Measurements from ENCODE around the gene PARD6B.
"Not testable (repeated sequence)": the region's sequence is repeated elsewhere in the genome, so short reads cannot be mapped to it uniquely, and the experiment has no call there.

Gene PARD6B

DNA sequence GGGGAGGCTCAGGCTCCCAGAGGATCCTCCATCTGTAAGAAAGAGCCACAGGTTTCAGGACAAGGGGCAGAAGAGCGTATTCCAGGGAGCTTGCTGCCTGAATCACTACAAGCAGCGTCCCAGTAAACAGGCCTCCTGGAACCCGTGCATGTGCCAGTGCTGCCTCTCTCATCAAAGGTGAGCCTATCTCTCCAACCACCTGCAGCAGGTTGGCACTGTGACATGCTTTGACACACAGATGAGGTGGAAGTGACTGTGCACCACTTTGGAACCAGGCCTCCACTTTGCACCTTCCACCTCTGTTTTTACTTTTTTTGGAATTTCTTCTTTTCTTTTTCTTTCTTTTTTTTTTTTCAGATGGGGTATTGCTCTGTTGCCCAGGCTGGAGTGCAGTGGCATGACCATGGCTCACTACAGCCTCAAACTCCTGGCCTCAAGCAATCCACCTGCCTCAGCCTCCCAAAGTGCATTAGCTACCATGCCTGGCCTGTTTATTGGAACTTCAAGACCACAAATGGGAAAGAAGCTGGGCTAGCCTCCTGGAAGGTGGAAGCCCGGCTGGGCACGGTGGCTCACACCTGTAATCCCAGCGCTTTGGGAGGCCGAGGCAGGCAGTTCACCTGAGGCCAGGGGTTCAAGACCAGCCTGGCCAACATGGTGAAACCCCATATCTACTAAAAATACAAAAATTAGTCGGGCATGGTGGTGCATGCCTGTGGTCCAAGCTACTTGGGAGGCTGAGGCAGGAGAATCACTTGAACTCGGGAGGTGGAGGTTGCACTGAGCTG is 27.5 kb upstream of the PARD6B start:
- not testable (repeated sequence) for DNase-seq (ENCODE audit: low read depth in 2 of 2)

DNA sequence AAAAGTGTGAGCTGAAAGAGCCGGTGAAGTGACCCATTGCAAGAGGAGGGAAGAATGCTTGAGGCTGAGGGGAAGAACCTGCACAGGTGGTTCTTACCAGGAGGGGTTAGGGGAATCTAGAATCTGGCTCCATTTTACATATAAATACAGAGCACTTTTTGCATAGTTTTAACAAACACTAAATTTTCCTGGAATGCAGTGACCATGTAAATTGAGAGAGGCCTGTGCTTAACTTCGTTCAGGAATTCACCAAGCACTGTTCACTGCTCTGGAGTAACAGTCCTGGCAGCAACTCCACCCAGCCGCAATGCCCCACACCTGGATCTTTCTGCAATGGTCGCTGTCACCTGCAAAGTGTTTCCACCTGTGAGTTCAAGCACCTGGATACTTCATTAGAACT is 26.9 kb upstream of the PARD6B start:
- no peak for DNase-seq (ENCODE audit: low read depth in 2 of 2)

DNA sequence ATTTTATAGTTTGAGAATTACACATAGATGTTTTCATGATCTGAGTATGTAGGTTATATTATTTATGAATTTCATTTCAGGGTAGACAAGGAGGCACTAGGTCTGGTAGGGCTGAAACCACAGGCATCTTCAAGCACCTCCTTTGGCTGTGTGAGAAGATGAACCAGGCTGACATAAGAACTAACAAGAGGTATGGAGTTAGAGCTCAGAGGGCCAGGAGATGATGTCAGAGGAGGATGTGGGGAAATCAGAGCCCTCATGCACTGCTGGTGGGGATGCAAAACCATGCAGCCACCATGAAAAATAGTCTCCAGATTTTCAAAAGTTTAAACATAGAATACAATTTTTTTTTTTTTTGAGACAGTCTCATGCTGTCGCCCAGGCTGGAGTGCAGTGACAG is 26.4 kb upstream of the PARD6B start:
- DNase-seq (ENCODE audit: low read depth in 2 of 2), result no peak

DNA sequence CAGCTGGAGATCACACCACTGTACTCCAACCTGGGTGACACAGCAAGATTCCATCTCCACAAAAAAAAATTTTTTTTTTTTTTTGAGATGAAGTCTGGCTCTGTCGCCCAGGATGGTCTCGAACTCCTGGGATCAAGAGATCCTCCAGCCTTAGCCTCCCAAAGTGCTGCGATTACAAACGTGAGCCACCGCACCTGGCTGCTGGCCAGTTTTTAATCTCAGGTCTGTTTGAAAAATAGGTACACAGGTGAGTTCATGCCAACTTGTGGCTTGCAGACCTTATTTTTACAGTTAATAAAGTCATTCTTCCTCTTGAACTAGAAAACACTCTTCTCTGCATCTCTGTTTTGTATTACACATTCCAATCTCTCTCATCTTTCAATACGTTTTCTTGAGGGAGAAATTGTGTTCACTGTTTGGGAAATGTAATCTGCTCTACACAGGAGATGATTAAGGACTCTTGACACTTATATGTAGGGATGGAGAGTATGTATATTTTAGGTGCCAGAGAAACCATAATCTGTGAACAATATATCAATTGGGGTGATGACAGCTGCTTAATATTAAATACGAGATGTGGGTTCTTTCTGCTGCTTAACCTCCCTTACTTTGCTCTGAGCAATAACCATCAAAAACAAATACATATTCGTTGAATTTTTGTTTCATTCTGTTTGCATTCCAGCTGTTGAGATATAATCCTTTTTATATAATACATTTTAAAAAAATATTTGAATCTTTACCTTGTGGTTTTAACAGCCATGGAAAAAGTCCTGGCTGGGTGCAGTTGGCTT is 22.3 kb upstream of the PARD6B start:
- DNase-seq (ENCODE audit: low read depth in 2 of 2), result no peak

DNA sequence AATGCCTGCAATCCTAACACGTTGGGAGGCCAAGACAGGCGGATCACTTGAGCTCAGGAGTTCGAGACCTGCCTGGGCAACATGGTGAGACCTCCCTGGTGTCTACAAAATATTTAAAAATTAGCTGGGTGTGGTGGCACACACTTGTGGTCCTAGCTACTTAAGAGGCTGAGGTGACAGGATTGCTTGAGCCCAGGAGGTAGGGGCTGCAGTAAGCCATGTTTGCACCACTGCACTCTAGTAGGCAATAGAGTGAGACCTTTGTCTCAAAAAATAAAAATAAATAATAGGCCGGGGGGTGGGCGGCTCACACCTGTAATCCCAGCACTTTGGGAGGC is 21.8 kb upstream of the PARD6B start:
- DNase-seq (ENCODE audit: low read depth in 2 of 2), result no peak

DNA sequence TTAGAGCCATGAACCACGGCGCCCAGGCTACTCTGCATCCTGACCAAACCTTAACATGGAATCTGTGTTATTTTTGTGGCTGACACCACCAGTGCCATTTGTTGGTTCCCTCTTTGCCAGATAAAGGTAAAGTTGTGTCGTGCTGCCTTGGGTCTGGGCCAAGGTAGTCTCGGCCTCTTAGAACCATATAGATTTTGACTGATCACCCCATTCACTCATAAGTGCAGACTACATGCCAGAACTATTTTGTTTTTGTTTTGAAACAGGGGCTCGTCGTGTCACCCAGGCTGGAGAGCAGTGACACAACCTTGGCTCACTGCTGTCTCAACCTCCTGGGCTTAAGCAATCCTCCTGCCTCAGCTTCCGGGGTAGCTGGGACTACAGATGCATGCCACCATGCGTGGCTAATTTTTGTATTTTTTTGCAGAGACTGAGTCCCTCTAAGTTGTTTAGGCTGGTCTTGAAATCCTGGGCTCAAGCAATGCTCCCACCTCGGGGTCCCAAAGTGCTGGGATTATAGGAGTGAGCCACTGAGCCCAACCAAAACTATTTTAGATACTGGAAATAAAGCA is 20.8 kb upstream of the PARD6B start:
- no peak for DNase-seq (ENCODE audit: low read depth in 2 of 2)

DNA sequence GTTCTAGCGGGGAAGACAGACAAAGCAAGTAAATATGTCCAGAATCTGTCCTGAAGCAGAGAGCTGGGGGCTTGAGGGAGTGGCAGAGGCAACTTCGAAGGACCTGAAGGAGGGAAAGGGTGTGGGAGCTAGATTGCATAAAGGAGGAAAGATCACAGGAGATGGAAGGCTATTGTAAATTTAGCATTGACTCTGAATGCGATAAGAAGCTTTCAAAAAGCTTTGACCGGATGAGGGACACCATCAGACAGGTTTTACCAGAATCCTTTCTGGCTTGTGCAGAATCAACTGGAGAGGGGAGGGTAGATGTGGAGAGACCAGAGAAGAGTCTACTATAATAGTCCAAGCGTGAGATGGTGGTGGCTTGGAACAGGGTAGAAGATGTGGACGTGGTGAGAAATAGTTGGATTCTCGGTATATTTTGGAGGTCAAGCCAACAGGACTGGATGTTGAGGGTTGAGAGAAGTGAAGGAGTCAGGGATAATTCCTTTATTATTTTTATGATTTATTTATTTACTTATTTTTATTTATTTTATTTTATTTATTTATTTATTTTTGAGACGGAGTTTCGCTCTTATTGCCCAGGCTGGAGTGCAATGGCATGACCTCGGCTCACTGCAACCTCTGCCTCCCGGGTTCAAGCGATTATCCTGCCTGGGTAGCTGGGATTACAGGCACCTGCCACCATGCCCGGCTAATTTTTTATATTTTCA is 20.1 kb upstream of the PARD6B start:
- DNase-seq (ENCODE audit: low read depth in 2 of 2), result no peak

DNA sequence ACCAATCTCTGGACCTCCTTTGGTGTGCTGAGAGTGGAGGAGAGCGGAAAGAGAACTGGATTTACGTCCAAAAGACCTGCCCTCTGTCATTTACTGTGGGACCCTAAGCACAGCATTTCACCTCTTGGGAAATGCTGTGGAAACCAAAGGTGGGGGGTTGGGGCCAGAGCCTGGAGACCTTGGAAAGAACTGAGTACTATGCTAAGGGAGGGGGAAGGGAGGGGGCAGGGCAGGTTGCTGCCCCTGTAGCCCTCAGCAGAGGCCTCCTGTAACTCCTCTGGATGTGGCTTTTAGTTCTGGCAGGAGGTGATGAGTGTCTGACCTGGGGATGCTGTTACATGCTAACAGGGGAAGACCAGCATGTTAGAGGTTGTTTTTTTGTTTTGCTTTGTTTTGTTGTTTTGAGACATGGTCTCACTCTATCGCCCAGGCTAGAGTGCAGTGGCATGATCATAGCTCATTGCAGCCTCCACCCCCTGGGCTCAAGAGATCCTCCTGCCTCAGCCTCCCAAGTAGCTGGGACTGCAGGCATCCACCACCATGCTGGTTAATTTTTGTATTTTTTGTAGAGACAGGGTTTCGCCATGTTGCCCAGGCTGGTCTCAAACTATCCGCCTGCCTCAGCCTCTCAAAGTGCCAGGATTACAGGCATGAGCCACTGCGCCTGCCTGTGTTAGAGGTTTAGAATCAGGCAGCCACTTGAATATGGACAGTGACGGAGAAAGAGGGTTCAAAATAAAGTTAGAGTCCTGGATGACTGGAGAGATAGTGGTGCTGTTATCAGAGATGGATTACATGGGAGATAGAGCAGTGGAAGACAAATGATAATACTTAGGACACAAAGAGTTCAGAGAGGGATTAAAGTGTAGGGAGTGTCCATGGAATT is 18.4 kb upstream of the PARD6B start:
- DNase-seq (ENCODE audit: low read depth in 2 of 2), result no peak

DNA sequence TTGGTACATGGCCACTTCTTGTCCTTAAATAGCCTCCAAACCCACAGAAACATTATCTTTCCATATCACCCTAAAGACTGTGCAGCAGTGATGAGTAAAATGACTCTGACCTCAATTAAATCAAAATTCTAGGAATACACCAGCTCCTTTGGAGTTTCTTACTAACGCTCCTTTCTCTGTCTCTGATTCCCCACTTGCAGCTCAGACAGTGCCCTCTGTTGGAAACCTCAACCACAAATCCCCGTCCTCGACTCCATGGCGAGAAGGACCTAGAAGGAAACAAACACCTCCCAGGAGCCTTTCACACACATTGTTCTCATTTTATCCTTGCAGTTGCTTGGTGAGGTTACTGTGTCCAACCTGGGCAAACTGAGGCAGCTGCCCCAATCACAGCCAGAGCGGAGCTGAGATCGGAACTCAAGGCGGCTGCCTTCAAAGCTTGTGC is 17.7 kb upstream of the PARD6B start:
- DNase-seq (ENCODE audit: low read depth in 2 of 2), result no peak

DNA sequence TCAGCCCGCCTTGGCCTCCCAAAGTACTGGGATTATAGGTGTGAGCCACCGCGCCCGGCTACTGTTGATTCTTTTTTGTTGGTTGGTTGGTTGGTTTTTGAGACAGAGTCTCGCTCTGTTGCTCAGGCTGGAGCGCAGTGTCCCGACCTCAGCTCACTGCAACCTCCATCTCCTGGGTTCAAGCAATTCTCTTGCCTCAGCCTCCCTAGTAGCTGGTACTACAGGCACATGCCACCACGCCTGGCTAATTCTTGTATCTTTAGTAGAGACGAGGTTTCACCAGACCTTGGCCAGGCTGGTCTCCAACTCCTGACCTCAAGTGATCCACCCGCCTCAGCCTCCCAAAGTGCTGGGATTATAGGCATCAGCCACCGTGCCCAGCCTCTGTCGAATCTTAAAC is 17.0 kb upstream of the PARD6B start:
- DNase-seq (ENCODE audit: low read depth in 2 of 2), result not testable (repeated sequence)

DNA sequence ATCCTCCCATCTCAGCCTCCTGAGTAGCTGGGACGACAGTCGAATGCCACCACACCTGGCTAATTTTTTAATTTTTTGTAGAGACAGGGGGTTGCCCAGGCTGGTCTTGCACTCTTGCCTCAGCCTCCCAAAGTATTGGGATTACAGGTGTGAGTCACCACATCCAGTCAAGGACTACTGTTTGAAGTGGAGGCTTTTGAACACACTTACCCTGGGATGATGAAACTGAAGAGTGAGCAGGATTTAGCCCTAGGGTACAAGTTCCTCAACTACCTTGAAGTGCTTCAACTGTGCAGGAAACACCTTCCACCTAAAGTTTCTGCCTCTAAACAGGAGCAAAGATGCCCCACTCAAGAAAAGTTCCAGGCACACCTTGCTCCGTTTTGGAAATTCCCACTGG is 15.7 kb upstream of the PARD6B start:
- DNase-seq (ENCODE audit: low read depth in 2 of 2), result no peak

DNA sequence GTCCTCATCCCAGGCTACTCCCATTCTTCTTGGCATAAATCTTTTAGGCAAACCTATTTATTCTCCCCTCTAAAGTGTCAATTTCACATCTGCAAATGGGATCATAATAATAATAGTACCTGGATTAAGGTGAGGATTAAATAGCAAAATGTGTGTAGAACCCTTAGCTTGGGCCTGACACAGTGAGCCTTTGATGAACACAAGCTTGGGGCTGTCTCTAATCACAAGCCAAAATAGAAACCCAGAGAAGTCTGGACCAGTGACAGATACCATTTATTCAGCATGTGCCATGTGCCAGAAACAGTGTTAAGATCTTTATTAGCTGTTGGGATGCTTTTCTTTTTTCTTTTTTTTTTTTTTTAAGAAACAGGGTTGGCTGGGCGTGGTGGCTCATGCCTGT is 14.9 kb upstream of the PARD6B start:
- DNase-seq (ENCODE audit: low read depth in 2 of 2), result no peak

DNA sequence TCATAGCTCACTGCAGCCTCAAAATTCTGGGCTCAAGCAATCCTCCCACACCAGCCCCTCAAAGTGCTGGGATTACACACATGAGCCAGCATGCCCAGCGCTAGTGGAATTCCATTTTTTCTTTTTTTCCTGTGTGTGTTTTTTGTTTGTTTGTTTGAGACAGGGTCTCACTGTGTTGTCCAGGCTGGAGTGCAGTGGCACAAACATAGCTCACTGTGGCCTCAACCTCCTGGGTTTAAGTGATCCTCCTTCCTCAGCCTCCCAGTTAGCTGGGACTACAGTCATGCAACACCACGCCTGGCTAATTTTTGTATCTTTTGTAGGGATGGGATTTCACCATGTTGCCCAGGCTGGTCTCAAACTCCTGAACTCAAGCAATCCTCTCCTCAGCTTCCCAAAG is 14.1 kb upstream of the PARD6B start:
- DNase-seq (ENCODE audit: low read depth in 2 of 2), result no peak

DNA sequence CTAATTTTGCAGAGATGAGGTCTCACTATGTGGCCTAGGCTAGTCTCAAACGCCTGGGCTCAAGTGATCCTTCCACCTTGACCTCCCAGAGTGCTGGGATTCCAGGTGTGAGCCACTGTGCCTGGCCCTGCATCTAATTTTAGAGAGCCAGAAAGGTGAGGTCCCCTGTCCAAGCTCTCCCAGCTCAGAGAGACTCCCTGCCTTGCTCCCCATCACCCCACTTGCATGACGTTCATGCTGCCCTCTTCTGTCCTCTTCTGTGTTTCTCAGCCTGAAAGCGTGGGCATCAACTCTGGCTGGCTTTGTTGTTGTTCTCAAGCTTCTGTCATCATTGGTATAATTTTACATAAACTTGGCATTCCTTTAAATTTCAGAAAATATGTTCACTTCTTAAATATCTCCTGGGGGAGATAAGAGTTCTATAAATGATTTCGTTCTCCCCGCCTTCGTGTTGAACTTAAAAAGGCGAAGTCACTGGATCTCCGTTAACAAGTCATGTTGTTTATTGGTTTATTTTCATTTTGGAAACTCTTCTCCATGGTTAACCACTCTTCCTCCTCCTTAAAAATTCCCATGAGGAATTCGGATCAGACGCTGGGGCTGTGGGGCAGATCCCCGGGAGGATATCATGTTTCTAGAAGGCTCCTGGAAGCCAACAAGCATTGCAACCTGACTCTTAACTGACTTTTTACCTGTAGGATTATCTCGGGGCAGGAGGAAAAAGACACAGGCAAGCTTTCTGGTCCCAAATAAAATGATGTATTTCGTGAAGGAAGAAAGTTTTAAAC is 13.2 kb upstream of the PARD6B start:
- DNase-seq (ENCODE audit: low read depth in 2 of 2), result no peak

DNA sequence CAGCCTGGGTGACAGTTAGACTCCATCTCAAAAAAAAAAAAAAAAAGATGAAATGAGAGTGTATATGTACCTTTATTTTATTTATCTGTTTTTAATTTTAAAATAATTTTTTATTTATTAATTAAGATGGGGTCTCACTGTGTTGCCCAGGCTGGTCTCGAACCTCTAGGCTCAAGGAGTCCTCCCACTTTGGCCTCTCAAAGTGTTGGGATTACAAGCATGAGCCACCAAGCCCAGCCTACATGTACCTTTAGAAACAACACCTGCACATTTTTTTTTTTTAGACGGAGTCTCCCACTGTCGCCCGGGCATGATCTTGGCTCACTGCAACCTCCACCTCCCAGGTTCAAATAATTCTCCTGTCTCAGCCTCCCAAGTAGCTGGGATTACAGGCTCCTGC is 12.1 kb upstream of the PARD6B start:
- DNase-seq (ENCODE audit: low read depth in 2 of 2), result no peak

DNA sequence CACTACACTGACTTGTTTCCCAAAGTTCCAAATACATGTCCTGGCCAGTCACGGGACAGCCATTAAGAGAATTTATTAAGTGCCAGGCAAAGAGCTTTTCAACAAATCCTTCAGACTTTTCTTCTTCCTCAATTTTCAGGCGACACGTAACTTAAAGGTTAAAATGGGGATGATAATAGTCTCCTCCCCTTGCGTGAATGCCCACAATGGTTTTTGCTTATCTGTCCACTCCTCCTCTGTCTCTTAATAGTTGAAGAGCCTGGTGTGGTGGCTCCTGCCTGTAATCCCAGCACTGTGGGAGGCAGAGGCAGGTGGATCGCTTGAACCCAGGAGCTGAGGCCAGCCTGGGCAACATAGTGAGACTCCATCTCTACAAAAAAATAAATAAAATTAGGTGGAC is 11.4 kb upstream of the PARD6B start:
- no peak for DNase-seq (ENCODE audit: low read depth in 2 of 2)

DNA sequence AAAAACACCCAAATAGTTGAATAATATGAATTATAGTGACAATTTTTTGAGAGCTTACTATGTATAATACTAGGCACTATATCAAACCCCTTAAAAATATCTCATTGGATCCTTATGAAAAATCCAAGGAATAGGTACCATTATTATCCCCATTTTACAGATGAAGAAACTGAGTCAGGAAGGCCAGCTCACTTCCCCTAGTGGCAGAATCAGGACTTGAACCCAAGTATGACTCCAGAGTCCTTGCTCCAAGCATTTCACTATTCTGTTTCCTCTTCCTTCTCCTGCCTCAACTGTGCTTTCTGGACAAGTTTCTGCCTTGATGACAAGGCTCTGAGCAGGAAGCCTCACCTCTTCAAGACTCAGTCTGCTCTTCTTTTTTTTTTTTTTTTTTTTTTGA is 10.8 kb upstream of the PARD6B start:
- DNase-seq (ENCODE audit: low read depth in 2 of 2), result no peak

DNA sequence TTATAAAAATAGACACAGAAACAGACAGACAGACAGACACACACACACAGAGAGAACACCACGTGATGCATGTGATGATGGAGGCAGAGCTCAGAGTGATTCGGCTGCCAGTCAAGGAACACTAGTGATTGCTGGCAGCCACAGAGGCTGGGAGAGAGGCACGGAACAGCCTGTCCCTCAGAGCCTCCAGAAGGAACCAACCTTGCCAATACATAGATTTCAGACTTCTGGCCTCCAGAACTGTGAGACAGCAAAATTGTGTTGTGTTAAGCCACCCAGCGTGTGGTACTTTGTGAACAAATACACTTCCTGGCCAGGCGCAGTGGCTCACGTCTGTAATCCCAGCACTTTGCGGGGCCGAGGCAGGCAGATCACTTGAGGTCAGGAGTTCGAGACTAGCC is 9.5 kb upstream of the PARD6B start:
- no peak for DNase-seq (ENCODE audit: low read depth in 2 of 2)

DNA sequence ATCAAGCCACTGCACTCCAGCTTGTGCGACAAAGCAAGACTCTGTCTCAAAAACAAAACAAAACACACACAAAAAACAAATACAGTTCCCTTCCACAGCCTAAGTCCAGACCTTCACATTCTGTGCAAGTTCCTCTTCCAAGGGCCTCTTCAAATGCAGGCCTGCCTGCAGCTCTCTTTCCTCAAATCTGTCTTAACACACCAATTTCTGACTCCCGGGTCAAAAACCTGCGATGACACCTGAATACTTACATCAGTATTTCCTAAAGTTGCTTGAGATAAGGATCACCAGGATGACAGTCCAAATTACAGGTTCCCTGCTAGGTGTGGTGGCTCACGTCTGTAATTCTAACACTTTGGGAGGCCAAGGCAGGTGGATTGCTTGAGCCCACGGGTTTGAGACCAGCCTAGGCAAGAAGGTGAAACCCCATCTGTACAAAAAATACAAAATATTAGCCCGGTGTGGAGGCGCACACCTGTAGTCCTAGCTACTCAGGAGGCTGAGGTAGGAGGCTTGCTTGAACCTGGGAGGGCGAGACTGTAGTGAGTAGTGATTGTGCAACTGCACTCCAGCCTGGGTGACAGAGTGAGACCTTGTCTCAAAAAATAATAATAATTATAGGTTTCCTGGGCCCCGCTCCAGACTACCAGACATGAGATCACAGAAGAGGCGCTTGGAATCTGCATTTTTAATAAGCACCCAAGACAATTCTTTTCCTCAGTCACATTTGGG is 8.8 kb upstream of the PARD6B start:
- no peak for DNase-seq (ENCODE audit: low read depth in 2 of 2)

DNA sequence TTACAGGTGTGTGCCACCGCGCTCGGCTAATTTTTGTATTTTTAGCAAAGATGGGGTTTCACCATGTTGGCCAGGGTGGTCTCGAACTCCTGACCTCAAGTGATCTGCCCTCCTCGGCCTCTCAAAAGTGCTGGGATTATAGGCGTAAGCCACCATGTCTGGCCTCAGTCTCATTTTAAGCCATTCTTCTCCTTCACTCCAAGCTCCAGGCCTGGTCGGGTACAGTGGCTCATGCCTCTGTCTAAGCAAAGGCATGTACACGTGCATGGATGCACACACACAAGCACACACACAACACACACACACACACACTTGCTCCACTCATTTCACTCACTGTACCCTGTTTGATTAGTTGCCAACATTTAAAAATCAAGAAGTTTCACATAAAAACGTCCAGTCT is 7.7 kb upstream of the PARD6B start:
- no peak for DNase-seq (ENCODE audit: low read depth in 2 of 2)
